WTC11 (cell line): ENCODE results near the gene LRRC31. TPM values are rescaled to one million over a fixed set of nuclear protein-coding genes. Genes with fewer than 3 reads are reported as not detected.

Source experiments
- ATAC-seq: fragments of 200-7000 bp; cut with Tn5 transposase; 2 replicates; pipeline ENCODE4 v1.10.0; 2021; ENCODE audit warnings: mild to moderate bottlenecking, moderate library complexity
- CTCF ChIA-PET: fragments of 300-600 bp; sonication (Branson Sonifier 250); formaldehyde crosslinking; loops from one replicate; lab custom pipeline; 2021; ENCODE audit warnings: antibody characterized with exemption; lab: Charles Lee
- POLR2A ChIA-PET: fragments of 350-600 bp; sonication (Branson Sonifier 250); formaldehyde crosslinking; loops from one replicate; lab custom pipeline; 2021; ENCODE audit warnings: antibody characterized with exemption; lab: Charles Lee
- DNase-seq: peaks from one replicate; pipeline ENCODE4 v3.0.0; 2021; ENCODE audit warnings: low spot score
- H3K27ac Mint-ChIP-seq: 2 replicates; pipeline ENCODE4 v1.8.0; 2021; ENCODE audit warnings: mixed read lengths
- H3K27me3 Mint-ChIP-seq: 2 replicates; pipeline ENCODE4 v1.8.0; 2021; ENCODE audit warnings: low read depth, mild to moderate bottlenecking, moderate library complexity, mixed read lengths
- H3K36me3 Mint-ChIP-seq: 2 replicates; pipeline ENCODE4 v1.8.0; 2021; ENCODE audit warnings: mixed read lengths
- H3K4me1 Mint-ChIP-seq: 2 replicates; pipeline ENCODE4 v1.8.0; 2022; ENCODE audit warnings: mixed read lengths
- H3K4me3 Mint-ChIP-seq: 2 replicates; pipeline ENCODE4 v1.8.0; 2021; ENCODE audit warnings: mild to moderate bottlenecking, moderate library complexity, mixed read lengths
- H3K9me3 Mint-ChIP-seq: 2 replicates; pipeline ENCODE4 v1.8.0; 2021; ENCODE audit warnings: mixed read lengths
- AFF4 ChIP-seq: sonication (generic); formaldehyde crosslinking; IDR thresholded peaks from 2 replicates; pipeline ENCODE4 v1.8.1; 2023; ENCODE audit warnings: mild to moderate bottlenecking, missing genetic modification reagents, borderline replicate concordance
- ARID4B ChIP-seq: sonication (generic); formaldehyde crosslinking; IDR thresholded peaks from 2 replicates; pipeline ENCODE4 v1.8.0; 2023; ENCODE audit warnings: missing genetic modification reagents, mild to moderate bottlenecking, borderline replicate concordance
- EMX1 ChIP-seq: fragments of 250-450 bp; sonication (Bioruptor Pico); IDR thresholded peaks from 2 replicates; pipeline ENCODE4 v1.8.0; 2021; ENCODE audit warnings: mild to moderate bottlenecking
- FOXK1 ChIP-seq: sonication (generic); formaldehyde crosslinking; IDR thresholded peaks from 2 replicates; pipeline ENCODE4 v1.8.0; 2022; ENCODE audit warnings: mild to moderate bottlenecking, moderate library complexity, missing genetic modification reagents
- FOXP1 ChIP-seq: sonication (generic); formaldehyde crosslinking; IDR thresholded peaks from 2 replicates; pipeline ENCODE4 v1.8.0; 2022; ENCODE audit warnings: missing genetic modification reagents, mild to moderate bottlenecking, moderate library complexity, borderline replicate concordance
- JAZF1 ChIP-seq: fragments of 250-450 bp; sonication (Bioruptor Pico); IDR thresholded peaks from 2 replicates; pipeline ENCODE4 v1.9.0; 2021; ENCODE audit warnings: moderate library complexity, mild to moderate bottlenecking, inconsistent platforms
- JUN ChIP-seq: sonication (generic); formaldehyde crosslinking; IDR thresholded peaks from 2 replicates; pipeline ENCODE4 v1.8.0; 2023; ENCODE audit warnings: mild to moderate bottlenecking, missing genetic modification reagents
- KAT7 ChIP-seq: sonication (generic); formaldehyde crosslinking; IDR thresholded peaks from 2 replicates; pipeline ENCODE4 v1.8.1; 2023; ENCODE audit warnings: missing genetic modification reagents, mild to moderate bottlenecking, borderline replicate concordance
- MAX ChIP-seq: sonication (generic); formaldehyde crosslinking; IDR thresholded peaks from 2 replicates; pipeline ENCODE4 v1.8.0; 2022; ENCODE audit warnings: mild to moderate bottlenecking, missing genetic modification reagents
- NFATC4 ChIP-seq: fragments of 250-450 bp; sonication (Bioruptor Pico); IDR thresholded peaks from 2 replicates; pipeline ENCODE4 v1.9.0; 2021; ENCODE audit warnings: mild to moderate bottlenecking
- OVOL2 ChIP-seq: fragments of 250-450 bp; sonication (Bioruptor Pico); IDR thresholded peaks from 2 replicates; pipeline ENCODE4 v1.9.0; 2021; ENCODE audit warnings: mild to moderate bottlenecking, borderline replicate concordance
- PRRX2 ChIP-seq: fragments of 250-450 bp; sonication (Bioruptor Pico); IDR thresholded peaks from 2 replicates; pipeline ENCODE4 v1.8.0; 2021; ENCODE audit warnings: mild to moderate bottlenecking
- SMAD3 ChIP-seq: sonication (generic); formaldehyde crosslinking; IDR thresholded peaks from 2 replicates; pipeline ENCODE4 v1.8.0; 2022; ENCODE audit warnings: missing genetic modification reagents, mild to moderate bottlenecking, borderline replicate concordance
- STAT6 ChIP-seq: sonication (generic); formaldehyde crosslinking; conservative IDR thresholded peaks from 2 replicates; pipeline ENCODE4 v1.8.1; 2023; ENCODE audit warnings: mild to moderate bottlenecking, low read depth, missing genetic modification reagents, moderate library complexity
- ZNF121 ChIP-seq: sonication (generic); formaldehyde crosslinking; IDR thresholded peaks from 2 replicates; pipeline ENCODE4 v1.8.0; 2023; ENCODE audit warnings: missing genetic modification reagents
- ZNF263 ChIP-seq: sonication (generic); formaldehyde crosslinking; IDR thresholded peaks from 2 replicates; pipeline ENCODE4 v1.8.1; 2022; ENCODE audit warnings: low read depth, mild to moderate bottlenecking, moderate library complexity, missing genetic modification reagents
- ZNF317 ChIP-seq: sonication (generic); formaldehyde crosslinking; IDR thresholded peaks from 2 replicates; pipeline ENCODE4 v1.8.1; 2023; ENCODE audit warnings: low read depth, mild to moderate bottlenecking, moderate library complexity, missing genetic modification reagents, borderline replicate concordance
- total RNA-seq: library from RNA; stranded (reverse); gene quantifications from 3 replicates; pipeline ENCODE4 v1.2.3, GENCODE V29; 2021
- TF ChIP-seq, protein P1 (sequence below): sonication (generic); formaldehyde crosslinking; IDR thresholded peaks from 2 replicates; pipeline ENCODE4 v1.8.0; 2022; ENCODE audit warnings: mild to moderate bottlenecking, missing genetic modification reagents
- TF ChIP-seq, protein P2 (sequence below): sonication (generic); formaldehyde crosslinking; IDR thresholded peaks from 2 replicates; pipeline ENCODE4 v1.8.1; 2023; ENCODE audit warnings: mild to moderate bottlenecking, moderate library complexity, missing genetic modification reagents

The LRRC31 gene
- total RNA-seq, 1 experiment from 2014 or later = not detected

- H3K4me3 Mint-ChIP-seq = no peak overlapping the region
- H3K27me3 Mint-ChIP-seq = no peaks in the 10 kb centered on the region
- no peak for DNase-seq
- no peaks in the 10 kb centered on the region for H3K36me3 Mint-ChIP-seq
- ATAC-seq = no peak
- no peaks in the 10 kb centered on the region for H3K4me1 Mint-ChIP-seq
- H3K27ac Mint-ChIP-seq = no peak overlapping the region
- CTCF ChIA-PET = no interaction called here
- TF ChIP-seq ZNF121 (no peak), NFATC4 (CRISPR knock-in tag) (no peak), FOXK1 (CRISPR knock-in tag) (no peak), MAX (CRISPR knock-in tag) (no peak), PRRX2 (CRISPR knock-in tag) (no peak), FOXP1 (CRISPR knock-in tag) (no peak)
- POLR2A ChIA-PET = no interaction called here
- peaks cover 8% of the 10 kb centered on the region for H3K9me3 Mint-ChIP-seq
Observed at GRCh38 chr3:169895072-169895471, 25.3 kb upstream of the LRRC31 start.

GRCh38 chr3:169894110-169894509 is 24.4 kb upstream of the LRRC31 start:
- ATAC-seq (no peak), DNase-seq (no peak)
- H3K9me3 Mint-ChIP-seq = peaks cover under 1% of the 10 kb centered on the region; the same call in 1 of the 2 replicates
- no peaks in the 10 kb centered on the region for H3K36me3 Mint-ChIP-seq
- H3K4me1 Mint-ChIP-seq = no peaks in the 10 kb centered on the region
- ChIA-PET CTCF (no interaction called here), POLR2A (no interaction called here)
- no peak overlapping the region for H3K27ac Mint-ChIP-seq
- TF ChIP-seq ARID4B (no peak), KAT7 (CRISPR knock-in tag) (no peak), ZNF263 (CRISPR knock-in tag) (no peak), JAZF1 (CRISPR knock-in tag) (no peak), STAT6 (CRISPR knock-in tag) (no peak), PRRX2 (CRISPR knock-in tag) (no peak), NFATC4 (CRISPR knock-in tag) (no peak), JUN (no peak)
- TF ChIP-seq, protein P1, sequence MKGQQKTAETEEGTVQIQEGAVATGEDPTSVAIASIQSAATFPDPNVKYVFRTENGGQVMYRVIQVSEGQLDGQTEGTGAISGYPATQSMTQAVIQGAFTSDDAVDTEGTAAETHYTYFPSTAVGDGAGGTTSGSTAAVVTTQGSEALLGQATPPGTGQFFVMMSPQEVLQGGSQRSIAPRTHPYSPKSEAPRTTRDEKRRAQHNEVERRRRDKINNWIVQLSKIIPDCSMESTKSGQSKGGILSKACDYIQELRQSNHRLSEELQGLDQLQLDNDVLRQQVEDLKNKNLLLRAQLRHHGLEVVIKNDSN (CRISPR knock-in tag) = no peak
- no peaks in the 10 kb centered on the region for H3K27me3 Mint-ChIP-seq
- no peak overlapping the region for H3K4me3 Mint-ChIP-seq

DNA sequence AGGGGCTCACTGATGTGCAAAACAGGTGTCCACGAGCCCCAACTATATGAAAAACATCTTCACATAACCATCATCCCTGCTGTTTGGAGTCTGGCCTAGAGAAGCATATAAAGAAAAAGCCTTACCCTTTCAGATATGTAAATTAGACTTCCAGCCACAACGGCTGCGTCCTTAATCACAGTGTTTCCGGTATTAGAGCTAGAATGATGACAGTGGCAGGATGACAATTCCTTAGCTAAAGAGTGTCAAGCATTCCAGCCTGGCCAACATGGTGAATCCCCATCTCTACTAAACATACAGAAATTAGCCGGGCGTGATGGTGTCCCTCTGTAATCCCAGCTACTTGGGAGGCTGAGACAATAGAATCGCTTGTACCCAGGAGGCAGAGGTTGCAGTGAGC is 22.2 kb upstream of the LRRC31 start:
- CTCF ChIA-PET = no interaction called here
- Mint-ChIP-seq H3K27ac (no peak overlapping the region), H3K4me3 (no peak overlapping the region), H3K27me3 (no peaks in the 10 kb centered on the region), H3K9me3 (no peaks in the 10 kb centered on the region), H3K4me1 (no peaks in the 10 kb centered on the region), H3K36me3 (no peaks in the 10 kb centered on the region)
- ATAC-seq = no peak
- POLR2A ChIA-PET = interaction anchor here (0.7 kb wide), 1 partner anchor 11 kb away, joined by 3 read pairs; no protein-coding TSS in a partner anchor
- DNase-seq = no peak
- no peak for TF ChIP-seq AFF4 (CRISPR knock-in tag)
- TF ChIP-seq, protein P2, sequence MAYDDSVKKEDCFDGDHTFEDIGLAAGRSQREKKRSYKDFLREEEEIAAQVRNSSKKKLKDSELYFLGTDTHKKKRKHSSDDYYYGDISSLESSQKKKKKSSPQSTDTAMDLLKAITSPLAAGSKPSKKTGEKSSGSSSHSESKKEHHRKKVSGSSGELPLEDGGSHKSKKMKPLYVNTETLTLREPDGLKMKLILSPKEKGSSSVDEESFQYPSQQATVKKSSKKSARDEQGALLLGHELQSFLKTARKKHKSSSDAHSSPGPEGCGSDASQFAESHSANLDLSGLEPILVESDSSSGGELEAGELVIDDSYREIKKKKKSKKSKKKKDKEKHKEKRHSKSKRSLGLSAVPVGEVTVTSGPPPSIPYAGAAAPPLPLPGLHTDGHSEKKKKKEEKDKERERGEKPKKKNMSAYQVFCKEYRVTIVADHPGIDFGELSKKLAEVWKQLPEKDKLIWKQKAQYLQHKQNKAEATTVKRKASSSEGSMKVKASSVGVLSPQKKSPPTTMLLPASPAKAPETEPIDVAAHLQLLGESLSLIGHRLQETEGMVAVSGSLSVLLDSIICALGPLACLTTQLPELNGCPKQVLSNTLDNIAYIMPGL (CRISPR knock-in tag) = no peak
- TF ChIP-seq SMAD3 (CRISPR knock-in tag) = no peak
- TF ChIP-seq EMX1 (CRISPR knock-in tag) = no peak
- TF ChIP-seq ZNF317 (CRISPR knock-in tag) = no peak
- TF ChIP-seq OVOL2 (CRISPR knock-in tag) = no peak
